OCI-LY7 (cell line): Measurements from ENCODE around the gene GAREM1. TPM values are rescaled to one million over a fixed set of nuclear protein-coding genes. Genes with fewer than 3 reads are reported as not detected.

ENCODE experiments used
- BruUV-seq: library from RNA; stranded (reverse); fragments of 400-500 nt; replicated peaks from 2 replicates; lab custom pipeline; 2021; lab: Mats Ljungman, UMichigan
- CTCF ChIA-PET: fragments of 300-600 bp; sonication (Branson Sonifier 250); formaldehyde crosslinking; loops from one replicate; lab custom pipeline; 2022; ENCODE audit warnings: antibody characterized with exemption; ENCODE audit not compliant: unreplicated experiment; lab: Charles Lee
- POLR2A ChIA-PET: fragments of 300-600 bp; sonication (Branson Sonifier 250); formaldehyde crosslinking; loops from one replicate; lab custom pipeline; 2022; ENCODE audit warnings: antibody characterized with exemption; lab: Charles Lee
- DNase-seq: peaks from one replicate; pipeline ENCODE4 v3.0.0-alpha.2; 2015; ENCODE audit warnings: low spot score
- H2AFZ ChIP-seq: fragments of 200-600 bp; sonication (generic), shearing (Covaris generic); 2 replicates; pipeline ENCODE4 v1.6.1; 2014; ENCODE audit warnings: mild to moderate bottlenecking, antibody characterized with exemption, low read length, moderate library complexity
- H3K27ac ChIP-seq: fragments of 200-600 bp; sonication (generic); 2 replicates; pipeline ENCODE4 v1.5.1; 2014; ENCODE audit warnings: mixed run types, low read depth, mild to moderate bottlenecking, moderate library complexity, low read length, inconsistent platforms; ENCODE audit not compliant: poor library complexity, severe bottlenecking
- H3K36me3 ChIP-seq: fragments of 200-600 bp; sonication (generic); 2 replicates; pipeline ENCODE4 v1.6.1; 2014; ENCODE audit warnings: mild to moderate bottlenecking, antibody characterized with exemption, low read length, moderate library complexity, mixed read lengths; ENCODE audit not compliant: insufficient read depth
- H3K4me1 ChIP-seq: fragments of 200-600 bp; sonication (generic); 2 replicates; pipeline ENCODE4 v1.5.1; 2014; ENCODE audit warnings: mild to moderate bottlenecking, low read length; ENCODE audit not compliant: insufficient read depth, poor library complexity, severe bottlenecking
- H3K4me2 ChIP-seq: fragments of 200-600 bp; sonication (generic); 2 replicates; pipeline ENCODE4 v1.6.1; 2014; ENCODE audit warnings: mild to moderate bottlenecking, low read length
- H3K4me3 ChIP-seq: fragments of 200-600 bp; sonication (generic); 2 replicates; pipeline ENCODE4 v1.5.1; 2014; ENCODE audit warnings: mild to moderate bottlenecking, low read depth, low read length; ENCODE audit not compliant: poor library complexity, severe bottlenecking
- H3K79me2 ChIP-seq: fragments of 200-600 bp; sonication (generic); 2 replicates; pipeline ENCODE4 v1.6.1; 2016; ENCODE audit warnings: low read depth, mild to moderate bottlenecking, low read length, moderate library complexity, mixed read lengths; ENCODE audit not compliant: insufficient read depth
- H3K9me2 ChIP-seq: fragments of 200-600 bp; sonication (generic); 2 replicates; pipeline ENCODE4 v1.6.1; 2016; ENCODE audit warnings: mild to moderate bottlenecking, low read length, mixed read lengths; ENCODE audit not compliant: insufficient read depth
- H3K9me3 ChIP-seq: fragments of 200-600 bp; sonication (generic); 2 replicates; pipeline ENCODE4 v1.6.1; 2014; ENCODE audit warnings: mild to moderate bottlenecking, mixed run types, low read length, mixed read lengths
- H4K20me1 ChIP-seq: fragments of 200-600 bp; sonication (generic); 2 replicates; pipeline ENCODE4 v1.6.1; 2014; ENCODE audit warnings: mild to moderate bottlenecking, antibody characterized with exemption, low read length, moderate library complexity, mixed read lengths; ENCODE audit not compliant: insufficient read depth
- CTCF ChIP-seq: fragments of 200-600 bp; sonication (generic); conservative IDR thresholded peaks from 2 replicates; pipeline ENCODE4 v1.5.1; 2014; ENCODE audit warnings: mild to moderate bottlenecking, antibody characterized with exemption, low read length, moderate library complexity, mixed read lengths
- EZH2phosphoT487 ChIP-seq: fragments of 200-600 bp; sonication (generic); IDR thresholded peaks from 2 replicates; pipeline ENCODE4 v1.6.1; 2018; ENCODE audit warnings: low read depth, borderline replicate concordance, mild to moderate bottlenecking, mixed run types, antibody characterized with exemption, low read length, moderate library complexity, mixed read lengths
- intact Hi-C: fragments of 100-400 bp; cut with micrococcal nuclease; formaldehyde crosslinking; loops from one replicate; pipeline ENCODE4 v1.10.0; 2022; ENCODE audit not compliant: unreplicated experiment
- total RNA-seq, 2 experiments: library from RNA; depleted of rRNA in 1 of 2; stranded (reverse); fragments of >200 nt in 1 of 2; shearing (Covaris generic) in 1 of 2; gene quantifications; 2 replicates each; pipeline ENCODE4 v1.2.3, GENCODE V29; 2014 to 2022

The GAREM1 gene
- total RNA-seq, 2 experiments from 2014 or later, result 1.0 to 2.7 TPM

- intact Hi-C loops, result no loop called here
- POLR2A ChIA-PET, result no interaction called here
- TF ChIP-seq CTCF, result no peak
- no peak for TF ChIP-seq EZH2phosphoT487
- Histone ChIP-seq H3K79me2 (no peaks in the 10 kb centered on the region), H3K4me3 (no peak overlapping the region), H3K9me3 (no peaks in the 10 kb centered on the region), H2AFZ (no peak overlapping the region), H3K9me2 (no peaks in the 10 kb centered on the region), H4K20me1 (no peaks in the 10 kb centered on the region), H3K4me1 (no peaks in the 10 kb centered on the region), H3K27ac (no peak overlapping the region), H3K4me2 (no peak overlapping the region), H3K36me3 (no peaks in the 10 kb centered on the region)
- no peak for DNase-seq
- CTCF ChIA-PET, result no interaction called here
- BruUV-seq, result no TSS peak
These were observed 142.3 kb downstream of the GAREM1 start for GRCh38 chr18:32328379-32328778.

- no peaks in the 10 kb centered on the region for H3K4me1 ChIP-seq
- H3K4me3 ChIP-seq, result no peak overlapping the region
- H3K4me2 ChIP-seq, result no peak overlapping the region
- no peaks in the 10 kb centered on the region for H3K9me2 ChIP-seq
- no peak for TF ChIP-seq CTCF
- TF ChIP-seq EZH2phosphoT487, result no peak
- H3K9me3 ChIP-seq, result no peaks in the 10 kb centered on the region
- no peak overlapping the region for H3K27ac ChIP-seq
- no TSS peak for BruUV-seq
- intact Hi-C loops, result no loop called here
- CTCF ChIA-PET, result no interaction called here
- DNase-seq, result no peak
- no peak overlapping the region for H2AFZ ChIP-seq
- no peaks in the 10 kb centered on the region for H3K79me2 ChIP-seq
- H4K20me1 ChIP-seq, result no peaks in the 10 kb centered on the region
- POLR2A ChIA-PET, result interaction anchor here (0.7 kb wide), 2 partner anchors 27 to 48 kb away, joined by 3 read pairs; no protein-coding TSS in a partner anchor
- no peaks in the 10 kb centered on the region for H3K36me3 ChIP-seq
These were observed 144.0 kb downstream of the GAREM1 start for GRCh38 chr18:32326450-32327308.

- no peak for TF ChIP-seq EZH2phosphoT487
- ChIA-PET POLR2A (no interaction called here), CTCF (no interaction called here)
- H2AFZ ChIP-seq, result no peak overlapping the region
- H3K36me3 ChIP-seq, result no peaks in the 10 kb centered on the region
- no peaks in the 10 kb centered on the region for H3K9me2 ChIP-seq
- BruUV-seq, result no TSS peak
- H3K27ac ChIP-seq, result no peak overlapping the region
- H3K4me3 ChIP-seq, result no peak overlapping the region
- intact Hi-C loops, result no loop called here
- no peaks in the 10 kb centered on the region for H3K4me1 ChIP-seq
- no peaks in the 10 kb centered on the region for H3K79me2 ChIP-seq
- no peak for DNase-seq
- H3K9me3 ChIP-seq, result no peaks in the 10 kb centered on the region
- H3K4me2 ChIP-seq, result no peak overlapping the region
- no peaks in the 10 kb centered on the region for H4K20me1 ChIP-seq
These were observed 146.5 kb downstream of the GAREM1 start for GRCh38 chr18:32324181-32324580.
